ENCODE data around the gene TCF7L1.

TCF7L1 gene

GRCh38 chr2:85165088-85165690 is 32.0 kb downstream of the TCF7L1 start:
- DNase-seq, result no peak

GRCh38 chr2:85166021-85166420 is 32.8 kb downstream of the TCF7L1 start:
- no peak for DNase-seq

DNA sequence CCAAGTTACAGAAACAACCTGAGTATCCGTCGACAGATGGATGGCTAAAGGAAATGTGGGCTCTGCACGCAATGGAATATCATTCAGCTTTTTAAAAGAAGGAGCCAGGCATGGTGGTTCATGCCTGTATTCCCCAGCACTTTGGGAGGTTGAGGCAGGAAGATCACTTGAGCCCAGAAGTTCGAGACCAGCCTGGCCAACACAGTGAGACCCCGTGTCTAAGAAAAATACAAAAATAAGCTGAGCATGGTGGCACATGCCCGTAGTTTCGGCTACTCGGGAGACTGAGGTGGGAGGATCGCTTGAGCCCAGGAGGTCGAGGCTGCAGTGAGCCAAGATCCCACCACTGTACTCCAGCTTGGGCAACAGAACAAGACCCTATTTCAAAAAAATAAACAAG is 34.3 kb downstream of the TCF7L1 start:
- DNase-seq, result no peak

GRCh38 chr2:85168942-85169341 is 35.8 kb downstream of the TCF7L1 start:
- no peak for DNase-seq

GRCh38 chr2:85169581-85169980 is 36.4 kb downstream of the TCF7L1 start:
- DNase-seq, result no peak

DNA sequence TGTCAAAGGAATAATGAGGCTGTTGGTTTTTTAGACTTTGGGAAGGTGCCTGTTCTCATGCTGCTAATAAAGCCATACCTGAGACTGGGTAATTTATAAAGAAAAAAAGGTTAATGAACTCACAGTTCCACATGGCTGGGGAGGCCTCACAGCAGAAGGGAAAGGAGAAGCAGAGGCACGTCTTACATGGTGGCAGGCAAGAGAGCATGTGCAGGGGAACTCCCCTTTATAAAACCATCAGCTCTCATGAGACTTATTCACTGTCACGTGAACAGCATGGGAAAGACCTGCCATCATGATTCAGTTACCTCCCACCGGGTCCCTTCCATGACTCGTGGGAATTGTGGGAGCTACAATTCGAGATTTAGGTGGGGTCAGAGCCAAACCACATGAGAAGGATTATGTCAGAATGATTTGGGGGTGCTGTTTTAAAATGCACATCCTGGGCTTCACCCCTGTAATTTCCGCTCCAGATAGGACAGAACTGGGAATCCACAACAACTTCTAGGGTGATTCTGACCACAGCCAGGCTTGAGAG is 37.8 kb downstream of the TCF7L1 start:
- no peak for DNase-seq

GRCh38 chr2:85171916-85172315 is 38.7 kb downstream of the TCF7L1 start:
- no peak for DNase-seq

DNA sequence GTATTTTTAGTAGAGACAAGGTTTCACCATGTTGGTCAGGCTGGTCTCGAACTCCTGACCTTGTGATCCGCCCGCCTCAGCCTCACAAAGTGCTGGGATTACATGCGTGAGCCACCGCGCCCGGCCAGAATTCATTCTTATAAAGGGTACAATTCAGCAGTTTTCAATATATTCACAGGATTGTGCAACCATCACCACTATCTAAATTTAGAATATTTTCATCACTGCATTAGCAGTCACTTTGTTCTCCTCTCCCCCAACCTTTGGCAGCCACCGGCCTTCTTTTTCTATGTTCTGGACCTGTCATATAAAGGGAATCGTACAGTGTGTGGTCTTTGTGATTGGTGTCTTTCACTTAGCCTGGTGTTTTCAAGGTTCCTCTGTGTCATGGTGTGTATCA is 40.7 kb downstream of the TCF7L1 start:
- no peak for DNase-seq

DNA sequence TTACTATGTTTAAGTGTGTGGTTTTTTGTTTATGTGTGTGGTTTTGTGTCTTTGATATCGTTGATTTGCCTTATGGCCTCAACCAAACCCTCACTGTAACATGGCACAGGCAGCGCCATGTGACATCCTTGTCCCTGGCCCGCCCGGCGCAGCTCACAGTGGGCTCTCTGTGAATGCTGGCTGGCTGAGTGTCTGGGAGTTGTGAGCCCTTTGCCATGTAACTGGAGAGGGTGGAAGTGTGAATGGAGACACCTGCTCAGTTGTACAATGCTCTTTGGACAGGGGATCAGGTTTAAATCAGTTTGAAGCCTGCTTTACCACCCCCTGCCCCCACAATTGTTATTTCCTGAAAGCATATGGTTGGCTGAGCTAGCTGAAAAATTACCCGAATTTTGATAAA is 41.8 kb downstream of the TCF7L1 start:
- no peak for DNase-seq

GRCh38 chr2:85175369-85176299 is 42.4 kb downstream of the TCF7L1 start:
- no peak for DNase-seq

DNA sequence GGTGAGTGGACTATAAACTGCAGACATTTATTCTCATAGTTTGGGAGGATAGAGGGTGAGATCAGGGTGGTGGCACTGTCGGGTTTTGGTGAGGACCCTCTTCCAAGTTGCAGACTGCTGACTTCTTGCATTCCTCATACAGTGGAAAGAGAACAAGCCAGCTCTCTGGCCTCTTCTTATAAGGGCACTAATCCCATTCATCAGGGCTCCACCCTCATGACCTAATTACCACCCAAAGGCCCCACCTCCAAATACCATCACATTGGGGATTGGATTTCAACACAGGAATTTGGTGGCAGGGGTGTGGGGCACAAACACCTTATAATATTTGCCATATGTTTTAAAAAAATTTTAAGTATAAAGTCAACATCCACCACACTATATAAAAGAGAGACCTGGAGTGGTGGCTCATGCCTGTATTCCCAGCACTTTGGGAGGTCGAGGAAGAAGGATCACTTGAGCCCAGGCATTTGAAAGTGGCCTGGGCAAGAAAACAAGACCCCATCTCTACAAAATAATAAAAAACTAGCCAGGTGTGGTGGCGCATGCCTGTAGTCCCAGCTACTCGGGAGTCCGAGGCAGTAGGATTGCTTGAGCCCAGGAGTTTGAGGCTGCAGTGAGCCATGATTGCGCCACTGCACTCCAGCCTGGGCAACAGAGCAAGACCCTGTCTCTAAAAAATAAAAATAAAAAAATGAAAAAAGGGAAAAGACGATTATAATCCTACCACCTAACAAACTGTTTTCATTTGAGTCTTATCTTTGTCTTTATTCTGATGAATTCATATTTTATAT is 44.0 kb downstream of the TCF7L1 start:
- DNase-seq, result no peak

DNA sequence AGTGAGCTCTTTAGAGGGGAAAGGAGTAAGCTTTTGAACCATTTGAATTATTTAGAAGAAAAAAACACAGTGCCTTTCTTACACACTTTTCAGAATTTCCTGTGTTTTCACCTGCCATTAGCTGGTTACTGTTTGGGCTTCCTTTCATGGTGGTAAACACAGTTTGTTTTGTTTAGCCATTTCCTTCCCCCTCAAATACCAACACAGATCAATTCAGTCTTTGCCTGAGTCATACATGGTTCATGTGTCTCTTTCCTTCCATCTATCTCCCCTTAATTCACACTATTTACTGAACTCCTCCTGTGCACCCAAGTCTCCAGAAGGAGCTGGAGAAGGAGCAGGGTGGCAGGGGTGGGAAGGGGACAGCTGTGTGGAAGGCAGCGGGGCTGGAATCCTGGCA is 45.0 kb downstream of the TCF7L1 start:
- no peak for DNase-seq

GRCh38 chr2:85178980-85179411 is 45.8 kb downstream of the TCF7L1 start:
- DNase-seq, result no peak

GRCh38 chr2:85179541-85179940 is 46.3 kb downstream of the TCF7L1 start:
- no peak for DNase-seq

- DNase-seq, result no peak
These were observed 47.3 kb downstream of the TCF7L1 start for GRCh38 chr2:85180322-85181133.

- DNase-seq, result no peak
These were observed 48.0 kb downstream of the TCF7L1 start for GRCh38 chr2:85181134-85181631.

- DNase-seq, result no peak
These were observed 48.8 kb downstream of the TCF7L1 start for GRCh38 chr2:85181844-85182456.

- DNase-seq, result no peak
These were observed 49.9 kb downstream of the TCF7L1 start for GRCh38 chr2:85183076-85183475.

- no peak for DNase-seq
These were observed 50.3 kb downstream of the TCF7L1 start for GRCh38 chr2:85183479-85183878.

- DNase-seq, result no peak
These were observed 51.0 kb downstream of the TCF7L1 start for GRCh38 chr2:85184231-85184630.

GRCh38 chr2:85184990-85185389 is 51.8 kb downstream of the TCF7L1 start:
- no peak for DNase-seq

All from activated naive CD4-positive, alpha-beta T cell treated with Interleukin-2 at 50 U/mL for 16 hours (primary cell).